ENCODE data around the gene CYSRT1. TPM values are rescaled to one million over a fixed set of nuclear protein-coding genes. Genes with fewer than 3 reads are reported as not detected.
A peak's percentile ranks its signal among the peaks of the same experiment; 100 is the strongest.

Gene CYSRT1
- total RNA-seq, 1 experiment from 2014 or later, result 1.4 TPM

DNA sequence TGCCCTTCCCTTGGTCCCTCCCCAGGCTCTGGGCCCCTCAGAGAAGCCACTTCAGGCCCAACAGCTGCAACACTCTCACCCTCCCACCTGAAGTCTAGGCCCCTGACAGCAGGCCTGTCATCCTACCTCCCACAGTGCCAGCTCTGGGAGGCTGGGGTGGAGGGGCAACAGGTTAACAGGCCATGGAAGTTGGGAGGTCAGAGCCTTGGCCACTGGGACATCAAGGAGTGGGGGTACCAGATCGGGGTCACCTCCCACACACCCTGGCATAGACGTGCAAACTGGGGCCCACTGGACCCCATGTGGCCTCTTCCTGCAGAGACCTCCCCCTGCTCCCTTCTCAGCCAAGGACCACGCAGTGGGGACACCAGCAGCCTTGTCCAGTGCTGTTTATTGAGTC is 33.7 kb upstream of the CYSRT1 start:
- ChIA-PET CTCF (interaction anchor here (0.8 to 1.1 kb wide), 3 partner anchors 61 to 398 kb away, joined by 3 read pairs; no protein-coding TSS in a partner anchor), POLR2A (interaction anchor here (1.1 kb wide), 1 partner anchor 10 kb away, joined by 3 read pairs; the partner anchor contains the start of gene TPRN)
- Mint-ChIP-seq H3K9me3 (ENCODE audit: unreplicated experiment) (no peaks in the 10 kb centered on the region), H3K36me3 (ENCODE audit: insufficient read depth, unreplicated experiment) (peaks cover 20% of the 10 kb centered on the region), H3K4me1 (ENCODE audit: insufficient read depth, unreplicated experiment) (peaks cover 19% of the 10 kb centered on the region), H3K27me3 (ENCODE audit: insufficient read depth, unreplicated experiment) (no peaks in the 10 kb centered on the region), H3K4me3 (ENCODE audit: unreplicated experiment) (peak overlapping the region; percentile 94), H3K27ac (ENCODE audit: low read depth, unreplicated experiment) (no peak overlapping the region)
- DNase-seq (ENCODE audit: unreplicated experiment), result no peak
- intact Hi-C loops (cut with micrococcal nuclease), result no loop called here
- BruUV-seq (replicated peaks), result no TSS peak
- TF ChIP-seq, protein P1, sequence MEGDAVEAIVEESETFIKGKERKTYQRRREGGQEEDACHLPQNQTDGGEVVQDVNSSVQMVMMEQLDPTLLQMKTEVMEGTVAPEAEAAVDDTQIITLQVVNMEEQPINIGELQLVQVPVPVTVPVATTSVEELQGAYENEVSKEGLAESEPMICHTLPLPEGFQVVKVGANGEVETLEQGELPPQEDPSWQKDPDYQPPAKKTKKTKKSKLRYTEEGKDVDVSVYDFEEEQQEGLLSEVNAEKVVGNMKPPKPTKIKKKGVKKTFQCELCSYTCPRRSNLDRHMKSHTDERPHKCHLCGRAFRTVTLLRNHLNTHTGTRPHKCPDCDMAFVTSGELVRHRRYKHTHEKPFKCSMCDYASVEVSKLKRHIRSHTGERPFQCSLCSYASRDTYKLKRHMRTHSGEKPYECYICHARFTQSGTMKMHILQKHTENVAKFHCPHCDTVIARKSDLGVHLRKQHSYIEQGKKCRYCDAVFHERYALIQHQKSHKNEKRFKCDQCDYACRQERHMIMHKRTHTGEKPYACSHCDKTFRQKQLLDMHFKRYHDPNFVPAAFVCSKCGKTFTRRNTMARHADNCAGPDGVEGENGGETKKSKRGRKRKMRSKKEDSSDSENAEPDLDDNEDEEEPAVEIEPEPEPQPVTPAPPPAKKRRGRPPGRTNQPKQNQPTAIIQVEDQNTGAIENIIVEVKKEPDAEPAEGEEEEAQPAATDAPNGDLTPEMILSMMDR (IDR thresholded peaks at IDR 0.05; ENCODE audit: unreplicated experiment), result no peak

DNA sequence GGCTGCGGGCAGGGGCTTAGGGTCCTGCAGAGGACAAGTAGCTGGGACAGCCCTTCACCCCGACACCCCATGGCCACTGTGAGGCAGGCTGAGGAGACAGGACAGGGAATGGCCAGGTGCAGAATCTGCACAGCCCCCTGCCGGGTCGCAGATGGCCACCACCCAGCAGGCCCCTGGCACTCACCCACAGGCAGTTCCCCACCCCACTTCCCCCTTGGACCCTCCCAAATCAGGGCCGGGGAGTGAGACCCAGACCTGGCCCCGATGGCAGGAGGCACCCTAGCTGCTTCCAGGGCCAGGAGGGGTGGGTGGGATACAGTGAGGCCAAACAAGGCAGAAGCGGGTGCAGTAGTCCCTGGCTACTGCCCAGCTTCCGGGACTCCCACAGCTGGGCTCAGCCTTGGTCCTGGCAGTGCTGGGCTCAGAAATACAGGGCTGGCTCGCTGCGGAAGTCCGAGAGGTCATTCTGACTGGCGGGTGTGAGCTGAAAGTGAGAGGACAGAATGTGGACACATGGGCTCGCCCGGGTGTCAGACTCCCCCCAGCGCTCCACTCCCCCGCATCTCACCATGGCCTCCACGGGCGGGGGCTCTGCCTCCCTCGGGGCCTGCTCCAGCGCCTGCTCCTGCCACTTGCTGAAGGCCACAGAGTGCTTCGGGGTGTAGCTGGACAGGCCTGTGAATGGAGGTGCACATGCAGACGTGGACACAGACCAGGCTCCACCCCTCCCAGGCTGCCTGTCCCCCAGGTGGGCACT is 33.1 kb upstream of the CYSRT1 start:
- H3K4me3 Mint-ChIP-seq (ENCODE audit: unreplicated experiment), result no peak overlapping the region
- intact Hi-C loops (cut with micrococcal nuclease), result no loop called here
- ChIA-PET POLR2A (interaction anchor here (1.0 kb wide), 1 partner anchor 9 kb away, joined by 4 read pairs; the partner anchor contains the start of gene TPRN), CTCF (interaction anchor here (0.8 to 1.5 kb wide), 3 partner anchors 45 to 399 kb away, joined by 3 to 5 read pairs (median 3); no protein-coding TSS in a partner anchor)
- H3K27me3 Mint-ChIP-seq (ENCODE audit: insufficient read depth, unreplicated experiment), result no peaks in the 10 kb centered on the region
- peaks cover 16% of the 10 kb centered on the region for H3K4me1 Mint-ChIP-seq (ENCODE audit: insufficient read depth, unreplicated experiment)
- TF ChIP-seq, protein P1 (IDR thresholded peaks at IDR 0.05; ENCODE audit: unreplicated experiment), result no peak
- no peak overlapping the region for H3K27ac Mint-ChIP-seq (ENCODE audit: low read depth, unreplicated experiment)
- H3K9me3 Mint-ChIP-seq (ENCODE audit: unreplicated experiment), result no peaks in the 10 kb centered on the region
- peaks cover 20% of the 10 kb centered on the region for H3K36me3 Mint-ChIP-seq (ENCODE audit: insufficient read depth, unreplicated experiment)
- no peak for DNase-seq (ENCODE audit: unreplicated experiment)
- BruUV-seq (replicated peaks), result no TSS peak

DNA sequence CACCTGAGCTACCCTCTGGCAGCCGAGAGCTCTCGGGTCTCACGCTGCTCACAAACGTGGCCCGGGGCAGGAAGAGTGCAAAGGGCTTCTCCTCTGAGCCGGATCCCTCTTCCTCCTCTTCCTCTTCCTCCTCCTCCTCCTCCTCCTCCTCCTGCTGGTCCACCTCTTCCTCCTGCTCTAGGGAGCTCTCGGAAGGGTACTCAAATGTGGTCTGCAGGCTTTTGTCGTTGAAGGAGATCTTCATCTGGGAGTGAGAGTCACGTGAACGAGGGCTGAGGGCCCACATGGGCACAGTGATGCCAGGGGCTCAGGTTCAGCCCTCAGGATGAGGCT is 32.6 kb upstream of the CYSRT1 start:
- Mint-ChIP-seq H3K9me3 (ENCODE audit: unreplicated experiment) (no peaks in the 10 kb centered on the region), H3K27ac (ENCODE audit: low read depth, unreplicated experiment) (no peak overlapping the region), H3K4me1 (ENCODE audit: insufficient read depth, unreplicated experiment) (peaks cover 14% of the 10 kb centered on the region), H3K36me3 (ENCODE audit: insufficient read depth, unreplicated experiment) (peaks cover 20% of the 10 kb centered on the region), H3K27me3 (ENCODE audit: insufficient read depth, unreplicated experiment) (no peaks in the 10 kb centered on the region), H3K4me3 (ENCODE audit: unreplicated experiment) (no peak overlapping the region)
- TF ChIP-seq, protein P1 (IDR thresholded peaks at IDR 0.05; ENCODE audit: unreplicated experiment), result no peak
- CTCF ChIA-PET, result interaction anchor here (0.9 to 1.5 kb wide), 2 partner anchors 44 to 399 kb away, joined by 3 to 5 read pairs; no protein-coding TSS in a partner anchor
- no TSS peak for BruUV-seq (replicated peaks)
- intact Hi-C loops (cut with micrococcal nuclease), result no loop called here
- POLR2A ChIA-PET, result interaction anchor here (1.0 kb wide), 1 partner anchor 9 kb away, joined by 4 read pairs; the partner anchor contains the start of gene TPRN
- no peak for DNase-seq (ENCODE audit: unreplicated experiment)

DNA sequence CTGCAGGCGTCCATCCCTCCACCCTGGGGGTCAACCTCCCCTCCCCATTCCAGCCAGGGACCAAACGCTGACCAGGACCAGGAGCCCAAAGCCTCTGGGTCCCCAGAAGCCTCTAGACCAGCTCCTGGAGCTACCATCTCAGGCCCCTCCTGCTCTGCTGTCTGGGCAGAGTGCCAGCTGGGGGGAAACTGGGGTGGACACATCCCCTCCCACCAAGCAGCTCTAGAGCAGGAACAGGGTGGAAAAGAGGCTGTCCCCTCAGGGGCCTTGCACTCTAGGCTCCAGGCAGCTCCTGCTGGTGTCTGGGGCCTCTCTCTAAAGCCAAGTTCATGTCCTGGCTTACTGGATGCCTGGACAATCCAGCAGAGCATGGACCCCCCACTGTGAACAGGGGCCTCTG is 32.1 kb upstream of the CYSRT1 start:
- ChIA-PET POLR2A (interaction anchor here (1.0 kb wide), 1 partner anchor 8 kb away, joined by 4 read pairs; the partner anchor contains the start of gene TPRN), CTCF (interaction anchor here (1.5 kb wide), 1 partner anchor 44 kb away, joined by 5 read pairs; no protein-coding TSS in a partner anchor)
- intact Hi-C loops (cut with micrococcal nuclease), result no loop called here
- TF ChIP-seq, protein P1 (IDR thresholded peaks at IDR 0.05; ENCODE audit: unreplicated experiment), result no peak
- Mint-ChIP-seq H3K36me3 (ENCODE audit: insufficient read depth, unreplicated experiment) (peaks cover 20% of the 10 kb centered on the region), H3K9me3 (ENCODE audit: unreplicated experiment) (no peaks in the 10 kb centered on the region), H3K4me3 (ENCODE audit: unreplicated experiment) (no peak overlapping the region), H3K27me3 (ENCODE audit: insufficient read depth, unreplicated experiment) (no peaks in the 10 kb centered on the region), H3K27ac (ENCODE audit: low read depth, unreplicated experiment) (no peak overlapping the region), H3K4me1 (ENCODE audit: insufficient read depth, unreplicated experiment) (peaks cover 14% of the 10 kb centered on the region)
- no peak for DNase-seq (ENCODE audit: unreplicated experiment)
- no TSS peak for BruUV-seq (replicated peaks)

Data from MCF 10A (cell line).